Large intestine (tissue), 3 donors: Measurements from ENCODE around the gene TEAD3. TPM values are rescaled to one million over a fixed set of nuclear protein-coding genes. Genes with fewer than 3 reads are reported as not detected.
A peak's percentile ranks its signal among the peaks of the same experiment; 100 is the strongest.

Source experiments
- DNase-seq, 2 donors: peaks; one replicate each; pipeline versions ENCODE4 v3.0.0 to v3.0.0-alpha.2; 2013
- H3K27ac ChIP-seq: one replicate; pipeline ENCODE4 v1.5.1; 2013; ENCODE audit warnings: low read length
- H3K27me3 ChIP-seq: 2 replicates; pipeline ENCODE4 v1.6.1; 2013; ENCODE audit warnings: low read length; ENCODE audit not compliant: control insufficient read depth, insufficient read depth
- H3K36me3 ChIP-seq: 2 replicates; pipeline ENCODE4 v1.6.1; 2013; ENCODE audit warnings: low read length; ENCODE audit not compliant: control insufficient read depth, insufficient read depth
- H3K4me1 ChIP-seq: one replicate; pipeline ENCODE4 v1.6.1; 2013; ENCODE audit warnings: low read length; ENCODE audit not compliant: control insufficient read depth, insufficient read depth
- H3K4me3 ChIP-seq: one replicate; pipeline ENCODE4 v1.5.1; 2013; ENCODE audit warnings: low read length
- H3K9me3 ChIP-seq: one replicate; pipeline ENCODE4 v1.6.1; 2013; ENCODE audit warnings: mild to moderate bottlenecking, low read depth, low read length, moderate library complexity; ENCODE audit not compliant: control insufficient read depth
- WGBS: methylation state at CpG from one replicate; pipeline ENCODE4 v1.1.5; 2013; ENCODE audit warnings: low lambda C conversion rate; ENCODE audit not compliant: insufficient coverage; 5-methylcytosine and 5-hydroxymethylcytosine counted together
- polyA plus RNA-seq: library from polyadenylated mRNA; unstranded; fragments of 120-200 nt; gene quantifications from one replicate; pipeline ENCODE4 v1.2.1, GENCODE V29; 2013

The TEAD3 gene
- polyA plus RNA-seq, 1 donor: 41.2 TPM

- DNase-seq: no peak
These were observed 27.7 kb downstream of the TEAD3 start for GRCh38 chr6:35468980-35469750.

GRCh38 chr6:35468181-35468979, 28.5 kb downstream of the TEAD3 start, which contains the start of gene RPL10A:
RPL10A (plus strand) TSS chr6:35468401; CDS start chr6:35468435, 34 bp downstream.
- Histone ChIP-seq H3K27ac (peak within 1 kb of the TSS; percentile 77), H3K36me3 (peaks cover 52% of the 10 kb centered on the region), H3K4me3 (peak within 1 kb of the TSS; percentile 92), H3K4me1 (peaks cover 20% of the 10 kb centered on the region), H3K9me3 (peaks cover 3% of the 10 kb centered on the region), H3K27me3 (no peaks in the 10 kb centered on the region)
- DNase-seq: peak; percentile 97
- no CpG with 5 or more reads among the region's 86 CpGs for WGBS

More at GRCh38 chr6:35468980-35469750, 27.7 kb downstream of the TEAD3 start:
- Histone ChIP-seq H3K27ac (peak overlapping the region; percentile 77), H3K4me1 (peaks cover 20% of the 10 kb centered on the region), H3K4me3 (peak overlapping the region; percentile 92), H3K27me3 (no peaks in the 10 kb centered on the region), H3K9me3 (peaks cover 3% of the 10 kb centered on the region), H3K36me3 (peaks cover 60% of the 10 kb centered on the region)
- no CpG with 5 or more reads among the region's 37 CpGs for WGBS

DNA sequence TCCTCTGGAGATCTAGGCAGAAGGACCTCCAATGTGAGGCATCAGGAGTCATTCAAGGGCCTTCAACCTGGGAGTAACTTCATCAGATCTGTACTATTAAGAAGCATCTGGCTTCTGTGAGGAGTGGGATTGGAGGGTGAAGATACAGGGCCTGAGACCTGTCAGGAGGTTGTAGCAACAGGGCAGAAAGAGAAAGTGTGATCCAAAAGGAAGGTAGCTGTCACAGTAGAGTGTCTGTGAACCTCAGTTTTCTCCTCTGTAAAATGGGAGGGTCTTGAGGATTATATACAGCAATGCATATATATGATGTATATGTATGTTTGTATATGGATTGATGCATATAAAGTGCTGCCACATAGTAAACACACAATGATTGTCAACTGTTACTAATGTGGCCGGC, 31.2 kb downstream of the TEAD3 start:
- WGBS: no CpG with 5 or more reads among the region's 1 CpG
- no peaks in the 10 kb centered on the region for H3K27me3 ChIP-seq
- H3K4me3 ChIP-seq: no peak overlapping the region
- no peak overlapping the region for H3K27ac ChIP-seq
- H3K9me3 ChIP-seq: peaks cover 3% of the 10 kb centered on the region
- peaks cover 47% of the 10 kb centered on the region for H3K36me3 ChIP-seq
- H3K4me1 ChIP-seq: peaks cover 13% of the 10 kb centered on the region
- DNase-seq: no peak

DNA sequence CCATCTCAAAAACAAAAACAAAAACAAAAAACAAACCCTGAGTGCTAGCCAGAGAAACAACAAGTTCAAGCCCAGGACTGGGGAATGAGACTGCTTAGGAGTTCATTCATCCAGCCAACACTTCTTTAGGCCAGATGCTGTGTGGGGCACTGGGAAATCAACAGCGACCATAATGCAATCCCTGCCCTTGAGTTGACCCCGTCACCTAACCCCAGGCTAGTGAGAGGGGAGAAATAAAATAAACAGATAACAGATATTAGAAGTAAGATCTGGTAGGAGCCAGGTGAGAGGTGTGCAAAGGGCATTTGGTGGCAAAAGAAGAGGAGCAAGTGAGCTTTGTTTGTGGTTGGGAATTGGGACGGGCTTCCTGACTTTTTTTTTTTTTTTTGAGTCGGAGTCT, 33.6 kb downstream of the TEAD3 start:
- Histone ChIP-seq H3K9me3 (peaks cover under 1% of the 10 kb centered on the region), H3K4me3 (no peak overlapping the region), H3K4me1 (peaks cover 4% of the 10 kb centered on the region), H3K36me3 (peaks cover 44% of the 10 kb centered on the region), H3K27ac (no peak overlapping the region), H3K27me3 (no peaks in the 10 kb centered on the region)
- DNase-seq: no peak
- no CpG with 5 or more reads among the region's 4 CpGs for WGBS

DNA sequence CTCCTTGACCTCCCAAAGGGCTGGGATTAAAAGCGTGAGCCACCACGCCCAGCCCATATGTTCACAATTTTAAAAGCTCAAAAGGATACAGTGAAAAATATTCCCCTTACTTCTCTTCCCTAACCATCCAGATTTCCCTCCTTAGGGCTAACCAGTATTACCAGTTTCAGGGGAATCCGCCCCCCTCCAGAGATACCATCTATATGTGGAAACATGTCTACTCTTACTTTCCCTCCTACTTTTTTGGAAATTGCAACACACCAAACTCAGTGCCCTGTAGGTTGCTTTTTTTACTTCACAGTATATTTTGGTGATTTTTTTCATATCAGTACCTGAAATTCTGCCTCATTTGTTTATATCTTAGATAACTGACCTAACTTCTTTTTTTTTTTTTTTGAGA, 35.6 kb downstream of the TEAD3 start:
- Histone ChIP-seq H3K36me3 (peaks cover 58% of the 10 kb centered on the region), H3K27me3 (no peaks in the 10 kb centered on the region), H3K9me3 (no peaks in the 10 kb centered on the region), H3K27ac (no peak overlapping the region), H3K4me1 (no peaks in the 10 kb centered on the region), H3K4me3 (no peak overlapping the region)
- no peak for DNase-seq
- WGBS: no CpG with 5 or more reads among the region's 3 CpGs

- no peaks in the 10 kb centered on the region for H3K9me3 ChIP-seq
- no peak overlapping the region for H3K4me3 ChIP-seq
- DNase-seq: no peak
- peaks cover 11% of the 10 kb centered on the region for H3K4me1 ChIP-seq
- H3K27ac ChIP-seq: no peak overlapping the region
- WGBS: no CpG with 5 or more reads among the region's 4 CpGs
- H3K36me3 ChIP-seq: peaks cover 53% of the 10 kb centered on the region
- H3K27me3 ChIP-seq: no peaks in the 10 kb centered on the region
These were observed 39.0 kb downstream of the TEAD3 start for GRCh38 chr6:35457907-35458306.

- Histone ChIP-seq H3K27ac (no peak overlapping the region), H3K36me3 (peaks cover 30% of the 10 kb centered on the region), H3K4me1 (peaks cover 19% of the 10 kb centered on the region), H3K9me3 (no peaks in the 10 kb centered on the region), H3K27me3 (no peaks in the 10 kb centered on the region), H3K4me3 (no peak overlapping the region)
- WGBS: no CpG with 5 or more reads among the region's 9 CpGs
- no peak for DNase-seq
These were observed 42.3 kb downstream of the TEAD3 start for GRCh38 chr6:35454391-35455110.

- Histone ChIP-seq H3K9me3 (no peaks in the 10 kb centered on the region), H3K36me3 (peaks cover 25% of the 10 kb centered on the region), H3K27ac (no peak overlapping the region), H3K4me3 (peak overlapping the region; percentile 64), H3K27me3 (no peaks in the 10 kb centered on the region), H3K4me1 (peaks cover 19% of the 10 kb centered on the region)
- DNase-seq: no peak
- 35% methylated on average over 2 of the region's 3 CpGs for WGBS
These were observed 43.6 kb downstream of the TEAD3 start for GRCh38 chr6:35453236-35453635.

GRCh38 chr6:35452183-35453090, 44.4 kb downstream of the TEAD3 start, which contains the start of gene FANCE:
FANCE (plus strand) TSS chr6:35452338; CDS start chr6:35452546, 208 bp downstream.
- DNase-seq: peak; percentile 94 to 96
- H3K9me3 ChIP-seq: no peaks in the 10 kb centered on the region
- peak within 1 kb of the TSS; percentile 64 for H3K4me3 ChIP-seq
- WGBS: 10% methylated on average over 2 of the region's 87 CpGs
- no peaks in the 10 kb centered on the region for H3K27me3 ChIP-seq
- H3K4me1 ChIP-seq: peaks cover 19% of the 10 kb centered on the region
- peaks cover 17% of the 10 kb centered on the region for H3K36me3 ChIP-seq
- H3K27ac ChIP-seq: peak within 1 kb of the TSS; percentile 78
